Daoy (cell line): ENCODE measurements around the gene TNPO2. TPM values are rescaled to one million over a fixed set of nuclear protein-coding genes. Genes with fewer than 3 reads are reported as not detected.
"Not testable (repeated sequence)": the region's sequence is repeated elsewhere in the genome, so short reads cannot be mapped to it uniquely, and the experiment has no call there.

Experiments
- DNase-seq: peaks from one replicate; pipeline ENCODE4 v3.0.0-alpha.2; 2015; ENCODE audit warnings: low read depth
- total RNA-seq: library from RNA; depleted of rRNA; stranded (reverse); fragments of >200 nt; shearing (Covaris generic); gene quantifications from 2 replicates; pipeline ENCODE4 v1.2.3, GENCODE V29; 2014

Gene TNPO2
- total RNA-seq, 1 experiment from 2014 or later: 18.2 TPM

- DNase-seq: no peak
Observed at GRCh38 chr19:12737835-12738351, 14.2 kb upstream of the TNPO2 start.

GRCh38 chr19:12736995-12737834 is 13.5 kb upstream of the TNPO2 start, which contains the start of gene GET3:
Gene GET3, plus strand, starts transcription at chr19:12737497. Its CDS starts 9 bp downstream, at chr19:12737506.
- peak; percentile 99 for DNase-seq

GRCh38 chr19:12733369-12734214 is 9.9 kb upstream of the TNPO2 start:
- DNase-seq: peak; percentile 51

- DNase-seq: no peak
Observed at GRCh38 chr19:12731337-12731736, 7.6 kb upstream of the TNPO2 start.

GRCh38 chr19:12730064-12730463 is 6.3 kb upstream of the TNPO2 start:
- no peak for DNase-seq

- no peak for DNase-seq
Observed at GRCh38 chr19:12727745-12728433, 4.2 kb upstream of the TNPO2 start.

GRCh38 chr19:12726988-12727316 is 3.2 kb upstream of the TNPO2 start:
- no peak for DNase-seq

- not testable (repeated sequence) for DNase-seq
Observed at GRCh38 chr19:12725612-12726011, 1.9 kb upstream of the TNPO2 start.

- DNase-seq: no peak
Observed at GRCh38 chr19:12723381-12723640, 421 bp downstream of the TNPO2 start.

- DNase-seq: peak; percentile 100
Observed at GRCh38 chr19:12722566-12723380, 959 bp downstream of the TNPO2 start.

- DNase-seq: peak; percentile 78
Observed at GRCh38 chr19:12721656-12722565, 1.8 kb downstream of the TNPO2 start.

GRCh38 chr19:12720851-12721655 is 2.7 kb downstream of the TNPO2 start:
- no peak for DNase-seq

GRCh38 chr19:12720296-12720695 is 3.4 kb downstream of the TNPO2 start:
- DNase-seq: no peak

- no peak for DNase-seq
Observed at GRCh38 chr19:12715929-12716328, 7.8 kb downstream of the TNPO2 start.

GRCh38 chr19:12715102-12715501 is 8.6 kb downstream of the TNPO2 start:
- DNase-seq: no peak

GRCh38 chr19:12713304-12713703 is 10.4 kb downstream of the TNPO2 start:
- not testable (repeated sequence) for DNase-seq

- not testable (repeated sequence) for DNase-seq
Observed at GRCh38 chr19:12712077-12712476, 11.7 kb downstream of the TNPO2 start.

- DNase-seq: no peak
Observed at GRCh38 chr19:12711187-12711586, 12.5 kb downstream of the TNPO2 start.

GRCh38 chr19:12708641-12709040 is 15.1 kb downstream of the TNPO2 start:
- no peak for DNase-seq
